ENCODE results near the gene NUDT8. TPM values are rescaled to one million over a fixed set of nuclear protein-coding genes. Genes with fewer than 3 reads are reported as not detected.
"Not testable (repeated sequence)": the region's sequence is repeated elsewhere in the genome, so short reads cannot be mapped to it uniquely, and the experiment has no call there.

The NUDT8 gene
- polyA plus RNA-seq, 1 donor (not counting 4 experiments of a cell fraction or from before 2014, with no cell fraction given) = 1.1 TPM

DNA sequence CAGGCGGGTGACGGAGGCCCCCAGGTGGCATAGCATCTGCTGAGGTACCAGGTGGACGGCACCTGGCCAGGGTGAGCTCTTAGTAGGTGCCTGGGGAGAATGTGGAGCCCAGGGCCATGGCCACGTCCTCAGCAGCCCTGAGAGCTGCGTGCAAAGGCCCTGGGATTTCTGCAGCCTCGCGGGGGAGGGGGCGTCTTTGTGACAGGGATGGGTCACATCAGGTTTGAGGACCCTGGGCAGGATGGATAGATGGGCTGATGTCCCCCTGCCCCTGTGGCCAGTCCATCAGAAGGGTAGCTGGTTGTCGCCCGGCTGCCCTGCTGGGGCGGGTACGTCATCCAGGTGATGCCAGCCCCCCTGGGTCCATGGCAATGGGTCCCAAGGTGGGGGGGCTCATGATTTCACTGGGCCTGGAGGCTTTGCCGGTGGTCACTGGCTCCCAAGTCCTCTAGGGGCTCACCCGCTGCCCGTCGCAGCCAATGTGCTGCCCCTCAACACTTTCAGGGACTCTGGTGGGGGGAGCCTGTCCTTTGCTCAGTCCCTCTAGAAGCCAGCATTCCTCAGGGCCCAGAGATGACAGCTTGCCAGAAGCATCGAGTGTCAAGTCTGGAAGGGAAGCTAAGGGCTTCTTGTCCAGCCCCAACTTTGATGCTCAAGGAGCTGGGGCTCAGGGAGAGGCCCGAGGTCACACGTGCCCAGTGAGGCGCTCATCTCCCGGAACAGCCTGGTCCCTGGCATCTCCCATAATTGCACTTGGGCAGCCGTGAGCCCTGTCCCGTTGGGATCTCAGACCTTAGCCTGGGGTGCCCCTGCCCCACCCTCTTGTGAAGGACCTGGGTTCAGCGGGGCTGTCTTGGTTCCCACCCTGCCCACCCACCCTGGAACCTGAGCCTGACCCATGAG is 9.0 kb upstream of the NUDT8 start:
- no peak for TF ChIP-seq EZH2 (IDR thresholded peaks at IDR 0.05; ENCODE audit: low read length)
- TF ChIP-seq, protein P1, sequence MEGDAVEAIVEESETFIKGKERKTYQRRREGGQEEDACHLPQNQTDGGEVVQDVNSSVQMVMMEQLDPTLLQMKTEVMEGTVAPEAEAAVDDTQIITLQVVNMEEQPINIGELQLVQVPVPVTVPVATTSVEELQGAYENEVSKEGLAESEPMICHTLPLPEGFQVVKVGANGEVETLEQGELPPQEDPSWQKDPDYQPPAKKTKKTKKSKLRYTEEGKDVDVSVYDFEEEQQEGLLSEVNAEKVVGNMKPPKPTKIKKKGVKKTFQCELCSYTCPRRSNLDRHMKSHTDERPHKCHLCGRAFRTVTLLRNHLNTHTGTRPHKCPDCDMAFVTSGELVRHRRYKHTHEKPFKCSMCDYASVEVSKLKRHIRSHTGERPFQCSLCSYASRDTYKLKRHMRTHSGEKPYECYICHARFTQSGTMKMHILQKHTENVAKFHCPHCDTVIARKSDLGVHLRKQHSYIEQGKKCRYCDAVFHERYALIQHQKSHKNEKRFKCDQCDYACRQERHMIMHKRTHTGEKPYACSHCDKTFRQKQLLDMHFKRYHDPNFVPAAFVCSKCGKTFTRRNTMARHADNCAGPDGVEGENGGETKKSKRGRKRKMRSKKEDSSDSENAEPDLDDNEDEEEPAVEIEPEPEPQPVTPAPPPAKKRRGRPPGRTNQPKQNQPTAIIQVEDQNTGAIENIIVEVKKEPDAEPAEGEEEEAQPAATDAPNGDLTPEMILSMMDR (optimal IDR thresholded peaks at IDR 0.05 in 1 of 3, IDR thresholded peaks at IDR 0.05 in 1 of 3, conservative IDR thresholded peaks at IDR 0.05 in 1 of 3; ENCODE audit: extremely low read depth in 1 of 3, insufficient read depth in 2 of 3, low read length in 3 of 3) = no peak
- no peak for FAIRE-seq
- H3K27me3 ChIP-seq (ENCODE audit: control insufficient read depth, extremely low read depth, insufficient read depth, low read length) = peaks cover 11% of the 10 kb centered on the region
- no peaks in the 10 kb centered on the region for H3K9me1 ChIP-seq (ENCODE audit: control insufficient read depth, extremely low read depth, insufficient read depth, low read length)
- no peaks in the 10 kb centered on the region for H3K79me2 ChIP-seq (ENCODE audit: control insufficient read depth, insufficient read depth, low read length)
- H3K4me1 ChIP-seq (ENCODE audit: control insufficient read depth, extremely low read depth, insufficient read depth, low read length) = peaks cover 4% of the 10 kb centered on the region
- dilution Hi-C loops (cut with MboI; ENCODE audit: extremely low pct_ligation_motif_present, low sequenced_read_pairs) = no loop called here
- no peaks in the 10 kb centered on the region for H3K36me3 ChIP-seq (ENCODE audit: control insufficient read depth in 2 of 2, extremely low read depth in 1 of 2, insufficient read depth in 2 of 2, low read length in 2 of 2)
- H3K9me3 ChIP-seq (ENCODE audit: control insufficient read depth, low read depth, low read length) = no peaks in the 10 kb centered on the region
- H3K4me2 ChIP-seq (ENCODE audit: control insufficient read depth, extremely low read depth, insufficient read depth, low read depth, low read length) = no peak overlapping the region
- no peak overlapping the region for H3K4me3 ChIP-seq (ENCODE audit: control insufficient read depth in 2 of 3, extremely low read depth in 1 of 3, insufficient read depth in 2 of 3, low read depth in 1 of 3, low read length in 3 of 3)
- no peak overlapping the region for H3K9ac ChIP-seq (ENCODE audit: control insufficient read depth, extremely low read depth, insufficient read depth, low read length)
- no peaks in the 10 kb centered on the region for H4K20me1 ChIP-seq (ENCODE audit: control insufficient read depth, extremely low read depth, insufficient read depth, low read length)
- no peak for DNase-seq (ENCODE audit: low read depth, low spot score)
- no peak overlapping the region for H3K27ac ChIP-seq (ENCODE audit: control insufficient read depth, insufficient read depth, low read length)
- no peak overlapping the region for H2AFZ ChIP-seq (ENCODE audit: control insufficient read depth, low read length)

DNA sequence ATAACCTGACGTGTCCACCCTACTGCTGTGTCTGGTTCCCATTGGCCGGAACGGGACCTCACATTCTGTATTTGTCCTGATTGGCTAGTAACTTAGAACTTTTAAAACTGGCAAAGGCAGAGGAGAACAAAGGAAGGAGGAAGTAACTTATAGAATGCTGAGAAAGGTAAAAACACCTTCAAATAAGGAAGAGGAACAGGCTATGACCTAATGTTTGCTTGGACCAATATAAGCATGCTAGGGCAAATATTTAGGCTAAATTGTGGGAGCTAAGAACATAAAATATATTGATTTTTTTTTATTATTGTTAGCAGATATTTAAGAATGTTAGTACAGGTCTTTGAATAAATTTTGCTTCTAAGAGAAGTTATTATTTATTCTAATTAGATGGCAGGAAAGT is 7.7 kb upstream of the NUDT8 start:
- H3K79me2 ChIP-seq (ENCODE audit: control insufficient read depth, insufficient read depth, low read length); DNase-seq (ENCODE audit: low read depth, low spot score); H3K4me1 ChIP-seq (ENCODE audit: control insufficient read depth, extremely low read depth, insufficient read depth, low read length); H3K27ac ChIP-seq (ENCODE audit: control insufficient read depth, insufficient read depth, low read length); H3K36me3 ChIP-seq (ENCODE audit: control insufficient read depth in 2 of 2, extremely low read depth in 1 of 2, insufficient read depth in 2 of 2, low read length in 2 of 2); H3K9me1 ChIP-seq (ENCODE audit: control insufficient read depth, extremely low read depth, insufficient read depth, low read length); H2AFZ ChIP-seq (ENCODE audit: control insufficient read depth, low read length); H3K4me3 ChIP-seq (ENCODE audit: control insufficient read depth in 2 of 3, extremely low read depth in 1 of 3, insufficient read depth in 2 of 3, low read depth in 1 of 3, low read length in 3 of 3); dilution Hi-C loops (cut with MboI; ENCODE audit: extremely low pct_ligation_motif_present, low sequenced_read_pairs); FAIRE-seq; H4K20me1 ChIP-seq (ENCODE audit: control insufficient read depth, extremely low read depth, insufficient read depth, low read length); H3K9me3 ChIP-seq (ENCODE audit: control insufficient read depth, low read depth, low read length); H3K4me2 ChIP-seq (ENCODE audit: control insufficient read depth, extremely low read depth, insufficient read depth, low read depth, low read length); H3K9ac ChIP-seq (ENCODE audit: control insufficient read depth, extremely low read depth, insufficient read depth, low read length): not testable (repeated sequence)
- peaks cover 11% of the 10 kb centered on the region for H3K27me3 ChIP-seq (ENCODE audit: control insufficient read depth, extremely low read depth, insufficient read depth, low read length)
